Activated CD4-positive, alpha-beta memory T cell treated with anti-CD3 and anti-CD28 coated beads for 36 hours (primary cell): ENCODE data around the gene SART3. TPM values are rescaled to one million over a fixed set of nuclear protein-coding genes. Genes with fewer than 3 reads are reported as not detected.
"Not testable (repeated sequence)": the region's sequence is repeated elsewhere in the genome, so short reads cannot be mapped to it uniquely, and the experiment has no call there.

ENCODE experiments used
- CTCF ChIA-PET: fragments of 350-600 bp; sonication (Branson Sonifier 250); formaldehyde crosslinking; loops from one replicate; lab custom pipeline; 2021; ENCODE audit warnings: antibody characterized with exemption, inconsistent platforms; lab: Charles Lee
- POLR2A ChIA-PET: fragments of 350-600 bp; sonication (Branson Sonifier 250); formaldehyde crosslinking; loops from one replicate; lab custom pipeline; 2021; ENCODE audit warnings: antibody characterized with exemption; lab: Charles Lee
- DNase-seq: peaks from one replicate; pipeline ENCODE4 v3.0.0-alpha.2; 2020
- H3K27ac Mint-ChIP-seq: one replicate; pipeline ENCODE4 v1.8.0; 2021; ENCODE audit warnings: mixed read lengths
- H3K27me3 Mint-ChIP-seq: one replicate; pipeline ENCODE4 v1.8.0; 2021; ENCODE audit warnings: mixed read lengths
- H3K36me3 Mint-ChIP-seq: one replicate; pipeline ENCODE4 v1.8.0; 2021; ENCODE audit warnings: mixed read lengths
- H3K4me1 Mint-ChIP-seq: one replicate; pipeline ENCODE4 v1.8.0; 2021; ENCODE audit warnings: low read depth, mixed read lengths
- H3K4me3 Mint-ChIP-seq: one replicate; pipeline ENCODE4 v1.8.0; 2021; ENCODE audit warnings: mild to moderate bottlenecking, mixed read lengths
- H3K9me3 Mint-ChIP-seq: one replicate; pipeline ENCODE4 v1.8.0; 2021; ENCODE audit warnings: mixed read lengths
- intact Hi-C: fragments of 100-400 bp; cut with micrococcal nuclease; formaldehyde crosslinking; loops from one replicate; pipeline ENCODE4 v1.15.1; 2023
- total RNA-seq, 2 experiments: library from RNA; stranded (reverse); gene quantifications; one replicate each; pipeline ENCODE4 v1.2.3, GENCODE V29; 2021

Gene SART3
- total RNA-seq, 2 experiments from 2014 or later, result 84.3 to 91.5 TPM

GRCh38 chr12:108594960-108595710 lies 34.2 kb upstream of the SART3 start:
- intact Hi-C loops, result no loop called here
- CTCF ChIA-PET, result interaction anchor here (1.1 kb wide), 1 partner anchor 22 kb away, joined by 3 read pairs; no protein-coding TSS in a partner anchor
- no peak for DNase-seq
- H3K4me3 Mint-ChIP-seq, result no peak overlapping the region
- H3K4me1 Mint-ChIP-seq, result no peaks in the 10 kb centered on the region
- POLR2A ChIA-PET, result no interaction called here
- no peaks in the 10 kb centered on the region for H3K36me3 Mint-ChIP-seq
- H3K27ac Mint-ChIP-seq, result no peak overlapping the region
- H3K27me3 Mint-ChIP-seq, result no peaks in the 10 kb centered on the region
- H3K9me3 Mint-ChIP-seq, result no peaks in the 10 kb centered on the region

- H3K27me3 Mint-ChIP-seq, result no peaks in the 10 kb centered on the region
- no peak for DNase-seq
- no peaks in the 10 kb centered on the region for H3K9me3 Mint-ChIP-seq
- intact Hi-C loops, result no loop called here
- H3K27ac Mint-ChIP-seq, result no peak overlapping the region
- H3K4me1 Mint-ChIP-seq, result no peaks in the 10 kb centered on the region
- H3K4me3 Mint-ChIP-seq, result no peak overlapping the region
- H3K36me3 Mint-ChIP-seq, result no peaks in the 10 kb centered on the region
- CTCF ChIA-PET, result no interaction called here
- POLR2A ChIA-PET, result no interaction called here
Measured at GRCh38 chr12:108594323-108594903, 33.4 kb upstream of the SART3 start.

GRCh38 chr12:108592033-108592909 lies 31.3 kb upstream of the SART3 start:
- no peak overlapping the region for H3K4me3 Mint-ChIP-seq
- no peaks in the 10 kb centered on the region for H3K36me3 Mint-ChIP-seq
- peaks cover 3% of the 10 kb centered on the region for H3K27me3 Mint-ChIP-seq
- intact Hi-C loops, result no loop called here
- H3K9me3 Mint-ChIP-seq, result no peaks in the 10 kb centered on the region
- CTCF ChIA-PET, result no interaction called here
- H3K4me1 Mint-ChIP-seq, result no peaks in the 10 kb centered on the region
- POLR2A ChIA-PET, result no interaction called here
- H3K27ac Mint-ChIP-seq, result no peak overlapping the region
- no peak for DNase-seq

GRCh38 chr12:108591267-108591980 lies 30.5 kb upstream of the SART3 start:
- H3K4me3 Mint-ChIP-seq, result no peak overlapping the region
- H3K27ac Mint-ChIP-seq, result no peak overlapping the region
- H3K9me3 Mint-ChIP-seq, result no peaks in the 10 kb centered on the region
- DNase-seq, result no peak
- CTCF ChIA-PET, result no interaction called here
- intact Hi-C loops, result no loop called here
- no peaks in the 10 kb centered on the region for H3K36me3 Mint-ChIP-seq
- H3K4me1 Mint-ChIP-seq, result no peaks in the 10 kb centered on the region
- POLR2A ChIA-PET, result no interaction called here
- peaks cover 3% of the 10 kb centered on the region for H3K27me3 Mint-ChIP-seq

GRCh38 chr12:108590463-108590862 lies 29.5 kb upstream of the SART3 start:
- H3K36me3 Mint-ChIP-seq, intact Hi-C loops, H3K4me1 Mint-ChIP-seq, H3K9me3 Mint-ChIP-seq, H3K27ac Mint-ChIP-seq, CTCF ChIA-PET, DNase-seq, H3K27me3 Mint-ChIP-seq, H3K4me3 Mint-ChIP-seq, POLR2A ChIA-PET: not testable (repeated sequence)

GRCh38 chr12:108589840-108590229 lies 28.9 kb upstream of the SART3 start:
- Mint-ChIP-seq H3K4me1 (no peaks in the 10 kb centered on the region), H3K4me3 (no peak overlapping the region), H3K36me3 (no peaks in the 10 kb centered on the region), H3K27me3 (peaks cover 3% of the 10 kb centered on the region), H3K27ac (no peak overlapping the region), H3K9me3 (no peaks in the 10 kb centered on the region)
- CTCF ChIA-PET, result no interaction called here
- DNase-seq, result no peak
- POLR2A ChIA-PET, result no interaction called here
- intact Hi-C loops, result no loop called here

GRCh38 chr12:108589028-108589839 lies 28.3 kb upstream of the SART3 start:
- no peak for DNase-seq
- POLR2A ChIA-PET, result no interaction called here
- intact Hi-C loops, result no loop called here
- no peak overlapping the region for H3K4me3 Mint-ChIP-seq
- no peak overlapping the region for H3K27ac Mint-ChIP-seq
- no peaks in the 10 kb centered on the region for H3K4me1 Mint-ChIP-seq
- no peaks in the 10 kb centered on the region for H3K36me3 Mint-ChIP-seq
- CTCF ChIA-PET, result interaction anchor here (1.4 kb wide), 1 partner anchor 29 kb away, joined by 5 read pairs; no protein-coding TSS in a partner anchor
- peaks cover 3% of the 10 kb centered on the region for H3K27me3 Mint-ChIP-seq
- H3K9me3 Mint-ChIP-seq, result no peaks in the 10 kb centered on the region

GRCh38 chr12:108587826-108588225 lies 26.9 kb upstream of the SART3 start:
- H3K27ac Mint-ChIP-seq, result no peak overlapping the region
- CTCF ChIA-PET, result no interaction called here
- intact Hi-C loops, result no loop called here

GRCh38 chr12:108586306-108586705 lies 25.3 kb upstream of the SART3 start:
- Mint-ChIP-seq H3K27me3 (peaks cover 3% of the 10 kb centered on the region), H3K4me1 (no peaks in the 10 kb centered on the region), H3K4me3 (no peak overlapping the region), H3K9me3 (no peaks in the 10 kb centered on the region), H3K27ac (no peak overlapping the region), H3K36me3 (no peaks in the 10 kb centered on the region)
- intact Hi-C loops, result no loop called here
- ChIA-PET CTCF (interaction anchor here (0.8 to 1.2 kb wide), 2 partner anchors 115 to 217 kb away, joined by 3 read pairs; no protein-coding TSS in a partner anchor), POLR2A (no interaction called here)
- DNase-seq, result no peak

More at GRCh38 chr12:108587826-108588225, 26.9 kb upstream of the SART3 start:
- Mint-ChIP-seq H3K27me3 (peaks cover 3% of the 10 kb centered on the region), H3K4me3 (no peak overlapping the region), H3K4me1 (no peaks in the 10 kb centered on the region), H3K36me3 (no peaks in the 10 kb centered on the region), H3K9me3 (no peaks in the 10 kb centered on the region)
- DNase-seq, result no peak
- POLR2A ChIA-PET, result no interaction called here

- intact Hi-C loops, result no loop called here
- ChIA-PET POLR2A (no interaction called here), CTCF (interaction anchor here (1.2 kb wide), 1 partner anchor 217 kb away, joined by 3 read pairs; no protein-coding TSS in a partner anchor)
- H3K9me3 Mint-ChIP-seq, result no peaks in the 10 kb centered on the region
- no peak overlapping the region for H3K27ac Mint-ChIP-seq
- DNase-seq, result no peak
- H3K4me3 Mint-ChIP-seq, result no peak overlapping the region
- H3K36me3 Mint-ChIP-seq, result no peaks in the 10 kb centered on the region
- H3K27me3 Mint-ChIP-seq, result peaks cover 3% of the 10 kb centered on the region
- H3K4me1 Mint-ChIP-seq, result no peaks in the 10 kb centered on the region
Measured at GRCh38 chr12:108585864-108586263, 24.9 kb upstream of the SART3 start.

GRCh38 chr12:108584456-108585065 lies 23.6 kb upstream of the SART3 start:
- Mint-ChIP-seq H3K27ac (no peak overlapping the region), H3K9me3 (no peaks in the 10 kb centered on the region), H3K4me3 (no peak overlapping the region), H3K36me3 (no peaks in the 10 kb centered on the region), H3K27me3 (peaks cover 3% of the 10 kb centered on the region), H3K4me1 (no peaks in the 10 kb centered on the region)
- CTCF ChIA-PET, result interaction anchor here (1.0 kb wide), 1 partner anchor 34 kb away, joined by 3 read pairs; no protein-coding TSS in a partner anchor
- intact Hi-C loops, result no loop called here
- no peak for DNase-seq
- POLR2A ChIA-PET, result no interaction called here
